SK-N-MC (cell line): ENCODE data around the gene CENPU.
"Not testable (repeated sequence)": the region's sequence is repeated elsewhere in the genome, so short reads cannot be mapped to it uniquely, and the experiment has no call there.

Experiments
- EZH2 ChIP-seq: fragments of 200-600 bp; sonication (generic); IDR thresholded peaks from one replicate; pipeline ENCODE4 v1.6.1; 2017; ENCODE audit warnings: antibody characterized with exemption
- FOXP2 ChIP-seq: optimal IDR thresholded peaks from 2 replicates; pipeline ENCODE3; 2011; ENCODE audit warnings: mild to moderate bottlenecking, moderate library complexity; ENCODE audit not compliant: insufficient read depth; ENCODE audit errors: extremely low read length, control extremely low read depth
- POLR2AphosphoS5 ChIP-seq: IDR thresholded peaks from 2 replicates; pipeline ENCODE4 v1.6.1; 2012; ENCODE audit warnings: mild to moderate bottlenecking, low read depth, low read length, borderline replicate concordance

DNA sequence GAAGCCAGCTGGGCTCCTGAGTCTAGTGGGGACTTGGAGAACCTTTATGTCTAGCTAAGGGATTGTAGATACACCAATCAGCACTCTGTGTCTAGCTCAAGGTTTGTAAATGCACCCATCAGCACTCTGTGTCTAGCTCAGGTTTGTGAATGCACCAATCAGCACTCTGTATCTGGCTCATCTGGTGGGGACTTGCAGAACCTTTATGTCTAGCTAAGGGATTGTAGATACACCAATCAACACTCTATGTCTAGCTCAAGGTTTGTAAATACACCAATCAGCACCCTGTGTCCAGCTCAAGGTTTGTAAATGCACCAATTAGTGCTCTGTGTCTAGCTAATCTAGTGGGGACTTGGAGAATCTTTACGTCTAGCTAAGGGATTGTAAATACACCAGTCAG, 7.8 kb upstream of the CENPU start:
- not testable (repeated sequence) for TF ChIP-seq POLR2AphosphoS5, EZH2, FOXP2
